K562 (cell line): ENCODE data around the gene TMEM120B. TPM values are rescaled to one million over a fixed set of nuclear protein-coding genes. Genes with fewer than 3 reads are reported as not detected.
A peak's percentile ranks its signal among the peaks of the same experiment; 100 is the strongest.

Experiments used
- ATAC-seq: fragments of 200-7000 bp; cut with Tn5 transposase; 3 replicates; pipeline ENCODE4 v1.9.1; 2020; ENCODE audit warnings: moderate library complexity
- BruUV-seq: library from RNA; stranded (reverse); fragments of 400-500 nt; replicated peaks from 2 replicates; lab custom pipeline; 2021; lab: Mats Ljungman, UMichigan
- CTCF ChIA-PET: fragments of 300-600 bp; formaldehyde crosslinking; extraction: SDS; loops from one replicate; lab custom pipeline; 2021; ENCODE audit warnings: low intra/inter-chr PET ratio; lab: Yijun Ruan, JAX
- POLR2A ChIA-PET: fragments of 300-600, 350-650 bp; sonication (Branson Sonifier 250); formaldehyde crosslinking; extraction: SDS; loops from one replicate; lab custom pipeline; 2021; ENCODE audit warnings: antibody characterized with exemption, inconsistent platforms; lab: Yijun Ruan, JAX
- DNase-seq, 4 experiments: peaks; one replicate each; pipeline versions ENCODE4 v3.0.0 to v3.0.0-alpha.2; 2011 to 2018; ENCODE audit warnings: low spot score in 3 of 4, mixed read lengths in 3 of 4; ENCODE audit errors: extremely low read depth in 1 of 4
- FAIRE-seq: peaks from 2 replicates; lab custom pipeline; 2011; peaks lifted over from hg19 to GRCh38; lab: Jason Lieb, UNC
- H2AFZ ChIP-seq: 2 replicates; pipeline ENCODE4 v1.6.0; 2011; ENCODE audit warnings: low read depth, low read length, control low read depth, inconsistent platforms
- H3K27ac ChIP-seq: fragments of 200-600 bp; 3 replicates; pipeline ENCODE4 v1.8.0; 2011; ENCODE audit warnings: low read depth, mild to moderate bottlenecking, control low read depth, inconsistent platforms, low read length, moderate library complexity, mixed read lengths; ENCODE audit errors: extremely low read depth
- H3K27me3 ChIP-seq, 2 experiments: fragments of 300-600 bp in 1 of 2; 2 replicates in 1 of 2; 3 replicates in 1 of 2; pipeline versions ENCODE4 v1.6.0 to v1.8.0; 2011; ENCODE audit warnings: inconsistent platforms in 2 of 2, low read length in 2 of 2, mild to moderate bottlenecking in 1 of 2, mixed read lengths in 1 of 2, moderate library complexity in 1 of 2; ENCODE audit not compliant: control insufficient read depth in 2 of 2, insufficient read depth in 2 of 2
- H3K36me3 ChIP-seq: fragments of 300-600 bp; 3 replicates; pipeline ENCODE4 v1.8.0; 2011; ENCODE audit warnings: mild to moderate bottlenecking, low read length, inconsistent platforms; ENCODE audit not compliant: control insufficient read depth, insufficient read depth
- H3K4me1 ChIP-seq, 2 experiments: fragments of 200-600 bp in 1 of 2; replicated peaks in 1 of 2; 2 replicates in 1 of 2; 3 replicates in 1 of 2; pipeline versions ENCODE4 v1.5.1 to v1.8.0; 2011; ENCODE audit warnings: inconsistent platforms in 2 of 2, low read length in 2 of 2, mild to moderate bottlenecking in 1 of 2, mixed read lengths in 1 of 2, moderate library complexity in 1 of 2; ENCODE audit not compliant: control insufficient read depth in 2 of 2, insufficient read depth in 2 of 2
- H3K4me2 ChIP-seq: 2 replicates; pipeline ENCODE4 v1.6.1; 2011; ENCODE audit warnings: low read length, control low read depth, inconsistent platforms, mixed read lengths; ENCODE audit not compliant: insufficient read depth
- H3K4me3 ChIP-seq: fragments of 200-600 bp; sonication (generic), shearing (Covaris generic); 2 replicates; pipeline ENCODE4 v1.5.1; 2016; ENCODE audit warnings: control low read depth, inconsistent platforms
- H3K79me2 ChIP-seq: fragments of 200-600 bp; 3 replicates; pipeline ENCODE4 v1.8.0; 2011; ENCODE audit warnings: low read length, inconsistent platforms; ENCODE audit not compliant: control insufficient read depth, insufficient read depth
- H3K9ac ChIP-seq, 2 experiments: 2 replicates each; pipeline versions ENCODE4 v1.6.0 to v1.6.1; 2011; ENCODE audit warnings: low read depth in 2 of 2, low read length in 2 of 2, control low read depth in 1 of 2, inconsistent platforms in 1 of 2, mild to moderate bottlenecking in 1 of 2, mixed read lengths in 1 of 2; ENCODE audit not compliant: insufficient read depth in 1 of 2
- H3K9me1 ChIP-seq: one replicate; pipeline ENCODE4 v1.6.0; 2011; ENCODE audit warnings: inconsistent platforms, mild to moderate bottlenecking, low read length, moderate library complexity; ENCODE audit not compliant: control insufficient read depth, insufficient read depth
- H3K9me3 ChIP-seq: replicated peaks from 2 replicates; pipeline ENCODE4 v1.5.1; 2011; ENCODE audit warnings: low read depth, low read length, inconsistent platforms; ENCODE audit not compliant: control insufficient read depth, insufficient read depth
- H4K20me1 ChIP-seq: replicated peaks from 2 replicates; pipeline ENCODE4 v1.6.1; 2011; ENCODE audit warnings: low read length, inconsistent platforms, mixed read lengths; ENCODE audit not compliant: control insufficient read depth, insufficient read depth
- JUND ChIP-seq, 2 experiments: IDR thresholded peaks; 2 replicates in 1 of 2; 3 replicates in 1 of 2; pipeline ENCODE4 v1.6.1; 2011; ENCODE audit warnings: borderline replicate concordance in 2 of 2, low read depth in 2 of 2, low read length in 2 of 2, improper control_type of control experiment in 1 of 2, missing biosample characterization in 1 of 2, missing genetic modification characterization in 1 of 2, missing genetic modification reagents in 1 of 2
- MTA3 ChIP-seq: fragments of 450-650 bp; formaldehyde crosslinking; IDR thresholded peaks from 2 replicates; pipeline ENCODE4 v1.6.1; 2017; ENCODE audit warnings: mild to moderate bottlenecking, borderline replicate concordance
- NCOA2 ChIP-seq, 2 experiments: fragments of 450-650 bp; IDR thresholded peaks; 2 replicates each; pipeline ENCODE4 v1.6.1; 2018; ENCODE audit warnings: mild to moderate bottlenecking in 2 of 2, moderate library complexity in 1 of 2; ENCODE audit not compliant: partially characterized antibody in 2 of 2
- POLR2G ChIP-seq: fragments of 200-400 bp; formaldehyde crosslinking; IDR thresholded peaks from 2 replicates; pipeline ENCODE4 v1.6.1; 2017; ENCODE audit warnings: low read depth, mild to moderate bottlenecking, antibody characterized with exemption, low read length, moderate library complexity
- ZNF165 ChIP-seq: fragments of 250-450 bp; sonication (Bioruptor Pico); IDR thresholded peaks from 2 replicates; pipeline ENCODE4 v1.4.0; 2020; ENCODE audit warnings: borderline replicate concordance
- ZNF583 ChIP-seq: fragments of 250-450 bp; sonication (Bioruptor Pico); IDR thresholded peaks from 2 replicates; pipeline ENCODE4 v1.4.0; 2020
- ZNF785 ChIP-seq: fragments of 250-450 bp; sonication (Bioruptor Pico); IDR thresholded peaks from 2 replicates; pipeline ENCODE4 v1.4.0; 2020; ENCODE audit warnings: mild to moderate bottlenecking
- WGBS: fragments of 100-300 bp; shearing (Covaris generic); methylation state at CpG from one replicate; pipeline ENCODE4 v1.1.6; 2016; ENCODE audit warnings: low coverage, mixed read lengths; ENCODE audit not compliant: insufficient coverage; ENCODE audit errors: missing lambda C conversion rate; 5-methylcytosine and 5-hydroxymethylcytosine counted together
- in situ Hi-C: fragments of 300-500 bp; cut with MboI; formaldehyde crosslinking; loops from 4 replicates; pipeline ENCODE4 v1.15.0; 2018; ENCODE audit warnings: inconsistent platforms, mixed read lengths
- intact Hi-C: fragments of 100-400 bp; cut with micrococcal nuclease; formaldehyde crosslinking; loops from 2 replicates; pipeline ENCODE4 v1.14.2; 2022
- polyA plus RNA-seq, 8 experiments: library from polyadenylated mRNA; depleted of rRNA in 4 of 8; stranded (reverse) in 5 of 8; unstranded in 3 of 8; fragments of >200 nt; fragmentation: Nextera tagmentation in 2 of 8; fragmentation: Illumina TruSeq in 1 of 8; extraction: Ambion mirVana in 2 of 8; extraction: Trizol in 1 of 8; gene quantifications; 2 replicates each; pipeline versions ENCODE4 v1.2.1 to v1.2.3, GENCODE V29; 2011 to 2014; ENCODE audit warnings: inconsistent platforms in 1 of 8, missing spikeins in 1 of 8
- total RNA-seq, 7 experiments: library from RNA; depleted of rRNA in 6 of 7; stranded (reverse); fragments of >200 nt in 6 of 7; fragmentation: Illumina TruSeq in 2 of 7; extraction: Trizol in 2 of 7; gene quantifications; 2 replicates each; pipeline versions ENCODE4 v1.2.1 to v1.2.3, GENCODE V29; 2011 to 2021; ENCODE audit warnings: low replicate concordance in 1 of 7
- TF ChIP-seq, protein P1 (sequence below): fragments of 450-650 bp; IDR thresholded peaks from 2 replicates; pipeline ENCODE4 v1.6.1; 2018; ENCODE audit warnings: mild to moderate bottlenecking, low read depth; ENCODE audit not compliant: partially characterized antibody

Gene TMEM120B
- total and polyA plus RNA-seq, 9 of the 15 experiments (the other 6 are each of a cell fraction or from before 2014, with no cell fraction given) = 1.7 to 18.6 (median 7.4) TPM

DNA sequence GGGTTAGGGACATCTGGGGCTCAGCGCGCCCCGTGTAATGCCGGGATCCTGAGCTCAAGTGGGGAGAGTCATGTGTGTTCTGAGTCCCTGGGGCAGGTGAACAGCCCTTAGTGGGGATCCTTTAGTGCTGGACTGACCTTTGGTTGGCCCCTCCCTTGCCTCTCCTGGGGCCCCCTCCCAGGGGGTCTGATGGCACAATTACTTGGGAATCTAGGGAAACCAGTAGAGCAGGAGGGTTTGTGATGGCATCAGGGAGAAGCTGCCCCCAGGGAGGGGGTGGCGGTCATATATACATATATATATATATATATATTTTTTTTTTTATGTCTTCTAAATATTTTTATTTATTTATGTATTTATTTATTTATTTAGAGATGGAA lies 43.0 kb upstream of the TMEM120B start, which contains the start of gene MORN3:
Gene MORN3, minus strand, starts transcription at position 134 of the 380 bp plus-strand sequence. CDS start 171 bp downstream, outside the sequence.
- no peak for ATAC-seq
- peaks cover 2 to 33% of the 10 kb centered on the region in 2 experiments; a peak in 3 of 5 replicates for H3K4me1 ChIP-seq
- no peaks in the 10 kb centered on the region for H3K27me3 ChIP-seq
- no peak for FAIRE-seq
- ChIA-PET CTCF (interaction anchor here (2.2 kb wide), 1 partner anchor 170 kb away, joined by 14 read pairs; no protein-coding TSS in a partner anchor), POLR2A (interaction anchor here (1.8 kb wide), 1 partner anchor 117 kb away, joined by 8 read pairs; no protein-coding TSS in a partner anchor)
- DNase-seq = no peak
- no TSS peak for BruUV-seq
- H3K27ac ChIP-seq = no peak within 1 kb of the TSS
- no peaks in the 10 kb centered on the region for H3K9me3 ChIP-seq
- no peak within 1 kb of the TSS for H2AFZ ChIP-seq
- H3K9me1 ChIP-seq = no peaks in the 10 kb centered on the region
- intact Hi-C loops (loop anchor here (2.0 kb wide), 1 partner anchor 117 kb away; no protein-coding TSS in a partner anchor), in situ Hi-C loops (no loop called here)
- H3K9ac ChIP-seq = peak within 1 kb of the TSS in 1 of 2 experiments; percentile 41; a peak in 2 of 4 replicates
- no peaks in the 10 kb centered on the region for H4K20me1 ChIP-seq
- 97% methylated on average over 4 of the region's 5 CpGs for WGBS
- TF ChIP-seq ZNF785 (CRISPR knock-in tag) = no peak
- TF ChIP-seq MTA3 = no peak
- no peak for TF ChIP-seq ZNF165 (CRISPR knock-in tag)
- TF ChIP-seq, protein P1, sequence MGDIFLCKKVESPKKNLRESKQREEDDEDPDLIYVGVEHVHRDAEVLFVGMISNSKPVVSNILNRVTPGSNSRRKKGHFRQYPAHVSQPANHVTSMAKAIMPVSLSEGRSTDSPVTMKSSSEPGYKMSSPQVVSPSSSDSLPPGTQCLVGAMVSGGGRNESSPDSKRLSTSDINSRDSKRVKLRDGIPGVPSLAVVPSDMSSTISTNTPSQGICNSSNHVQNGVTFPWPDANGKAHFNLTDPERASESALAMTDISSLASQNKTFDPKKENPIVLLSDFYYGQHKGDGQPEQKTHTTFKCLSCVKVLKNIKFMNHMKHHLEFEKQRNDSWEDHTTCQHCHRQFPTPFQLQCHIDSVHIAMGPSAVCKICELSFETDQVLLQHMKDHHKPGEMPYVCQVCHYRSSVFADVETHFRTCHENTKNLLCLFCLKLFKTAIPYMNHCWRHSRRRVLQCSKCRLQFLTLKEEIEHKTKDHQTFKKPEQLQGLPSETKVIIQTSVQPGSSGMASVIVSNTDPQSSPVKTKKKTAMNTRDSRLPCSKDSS = no peak
- 0 out of 2 replicates have a peak, but pooled peaks have one; percentile 2 for TF ChIP-seq POLR2G
- TF ChIP-seq JUND (IDR thresholded peaks at IDR 0.05; ENCODE audit: borderline replicate concordance, low read depth, low read length) = no peak
- no peak for TF ChIP-seq JUND (tag; IDR thresholded peaks at IDR 0.05; ENCODE audit: borderline replicate concordance, low read depth, low read length)
- no peak for TF ChIP-seq ZNF583
- TF ChIP-seq NCOA2 (IDR thresholded peaks at IDR 0.05; ENCODE audit: partially characterized antibody in 2 of 2) = no peak
- peaks cover 12% of the 10 kb centered on the region; the same call in 2 of the 3 replicates for H3K36me3 ChIP-seq
- no peak within 1 kb of the TSS for H3K4me3 ChIP-seq
- peaks cover 8% of the 10 kb centered on the region for H3K79me2 ChIP-seq
- no peak within 1 kb of the TSS for H3K4me2 ChIP-seq
